HG02840 (cell line): ENCODE measurements around the gene IGSF23.
"Not testable (repeated sequence)": the region's sequence is repeated elsewhere in the genome, so short reads cannot be mapped to it uniquely, and the experiment has no call there.

Source experiments
- ATAC-seq: cut with Tn5 transposase; IDR thresholded peaks from one replicate; pipeline ENCODE4 v1.9.1; 2021; ENCODE audit warnings: mild to moderate bottlenecking, moderate library complexity, moderate number of reproducible peaks; ENCODE audit not compliant: unreplicated experiment, low FRiP score

The IGSF23 gene

GRCh38 chr19:44658069-44658733 lies 44.8 kb downstream of the IGSF23 start:
- no peak for ATAC-seq

GRCh38 chr19:44660081-44660480 lies 46.7 kb downstream of the IGSF23 start:
- ATAC-seq: no peak

- no peak for ATAC-seq
These were observed 47.8 kb downstream of the IGSF23 start for GRCh38 chr19:44661205-44661604.

GRCh38 chr19:44661904-44662303 lies 48.5 kb downstream of the IGSF23 start:
- ATAC-seq: no peak

GRCh38 chr19:44662691-44663385 lies 49.5 kb downstream of the IGSF23 start:
- ATAC-seq: no peak

- ATAC-seq: no peak
These were observed 50.6 kb downstream of the IGSF23 start for GRCh38 chr19:44663996-44664395.

- ATAC-seq: no peak
These were observed 51.6 kb downstream of the IGSF23 start for GRCh38 chr19:44664976-44665375.

GRCh38 chr19:44666852-44667556 lies 53.6 kb downstream of the IGSF23 start:
- ATAC-seq: no peak

- ATAC-seq: no peak
These were observed 55.8 kb downstream of the IGSF23 start for GRCh38 chr19:44668985-44669764.

GRCh38 chr19:44670027-44670426 lies 56.7 kb downstream of the IGSF23 start:
- ATAC-seq: not testable (repeated sequence)

- no peak for ATAC-seq
These were observed 58.0 kb downstream of the IGSF23 start, which contains the start of gene CEACAM19 for GRCh38 chr19:44671400-44671799. Gene CEACAM19 (plus strand): TSS chr19:44671482. CDS start chr19:44671932, 450 bp downstream.

GRCh38 chr19:44672226-44672625 lies 58.9 kb downstream of the IGSF23 start:
- no peak for ATAC-seq

- ATAC-seq: no peak
These were observed 60.1 kb downstream of the IGSF23 start for GRCh38 chr19:44673510-44673909.

GRCh38 chr19:44675521-44675920 lies 62.2 kb downstream of the IGSF23 start:
- no peak for ATAC-seq

GRCh38 chr19:44677019-44677811 lies 63.9 kb downstream of the IGSF23 start:
- no peak for ATAC-seq

GRCh38 chr19:44680536-44680935 lies 67.2 kb downstream of the IGSF23 start:
- no peak for ATAC-seq

GRCh38 chr19:44681992-44682790 lies 68.8 kb downstream of the IGSF23 start:
- ATAC-seq: no peak

GRCh38 chr19:44682807-44683206 lies 69.4 kb downstream of the IGSF23 start:
- ATAC-seq: no peak
